MCF 10A (cell line): ENCODE measurements around the gene PRXL2C. TPM values are rescaled to one million over a fixed set of nuclear protein-coding genes. Genes with fewer than 3 reads are reported as not detected.
A peak's percentile ranks its signal among the peaks of the same experiment; 100 is the strongest.

Experiments
- BruUV-seq: library from RNA; stranded (reverse); fragments of 400-500 nt; replicated peaks from 2 replicates; lab custom pipeline; 2021; lab: Mats Ljungman, UMichigan
- CTCF ChIA-PET: fragments of 300-600 bp; sonication (Branson Sonifier 250); formaldehyde crosslinking; extraction: SDS; loops from one replicate; lab custom pipeline; 2021; ENCODE audit warnings: antibody characterized with exemption, inconsistent platforms; lab: Yijun Ruan, JAX
- POLR2A ChIA-PET: fragments of 300-600, 350-650 bp; sonication (Branson Sonifier 250); formaldehyde crosslinking; extraction: SDS; loops from one replicate; lab custom pipeline; 2020; ENCODE audit warnings: antibody characterized with exemption, inconsistent platforms; lab: Yijun Ruan, JAX
- DNase-seq: peaks from one replicate; pipeline ENCODE4 v3.0.0-alpha.2; 2018; ENCODE audit not compliant: unreplicated experiment
- H3K27ac Mint-ChIP-seq: one replicate; pipeline ENCODE4 v1.8.0; 2022; ENCODE audit warnings: mild to moderate bottlenecking, low read depth, mixed read lengths; ENCODE audit not compliant: unreplicated experiment
- H3K27me3 Mint-ChIP-seq: one replicate; pipeline ENCODE4 v1.8.0; 2022; ENCODE audit warnings: mixed read lengths; ENCODE audit not compliant: insufficient read depth, unreplicated experiment
- H3K36me3 Mint-ChIP-seq: one replicate; pipeline ENCODE4 v1.8.0; 2022; ENCODE audit warnings: mild to moderate bottlenecking, moderate library complexity, mixed read lengths; ENCODE audit not compliant: insufficient read depth, unreplicated experiment
- H3K4me1 Mint-ChIP-seq: one replicate; pipeline ENCODE4 v1.8.0; 2022; ENCODE audit warnings: mixed read lengths; ENCODE audit not compliant: insufficient read depth, unreplicated experiment
- H3K4me3 Mint-ChIP-seq: one replicate; pipeline ENCODE4 v1.8.0; 2022; ENCODE audit warnings: mild to moderate bottlenecking, moderate library complexity, mixed read lengths; ENCODE audit not compliant: unreplicated experiment
- H3K9me3 Mint-ChIP-seq: one replicate; pipeline ENCODE4 v1.8.0; 2022; ENCODE audit warnings: mixed read lengths; ENCODE audit not compliant: unreplicated experiment
- CTCF ChIP-seq: fragments of 200-600 bp; IDR thresholded peaks from one replicate; pipeline ENCODE4 v1.8.0; 2022; ENCODE audit warnings: antibody characterized with exemption, mild to moderate bottlenecking; ENCODE audit not compliant: unreplicated experiment
- intact Hi-C: fragments of 100-400 bp; cut with micrococcal nuclease; formaldehyde crosslinking; loops from 2 replicates; pipeline ENCODE4 v1.14.1; 2022
- total RNA-seq: library from RNA; stranded (reverse); gene quantifications from 2 replicates; pipeline ENCODE4 v1.2.3, GENCODE V29; 2022

PRXL2C gene
- total RNA-seq, 1 experiment from 2014 or later, result 15.6 TPM

GRCh38 chr9:96612966-96613589 is 42.0 kb downstream of the PRXL2C start:
- Mint-ChIP-seq H3K27ac (no peak overlapping the region), H3K4me3 (no peak overlapping the region), H3K27me3 (no peaks in the 10 kb centered on the region), H3K36me3 (no peaks in the 10 kb centered on the region), H3K4me1 (peaks cover 24% of the 10 kb centered on the region), H3K9me3 (no peaks in the 10 kb centered on the region)
- no peak for DNase-seq
- intact Hi-C loops, result no loop called here
- ChIA-PET CTCF (interaction anchor here (0.6 to 1.6 kb wide), 2 partner anchors 46 to 70 kb away, joined by 3 to 8 read pairs; no protein-coding TSS in a partner anchor), POLR2A (interaction anchor here (0.6 to 1.6 kb wide), 6 partner anchors 11 to 626 kb away, joined by 3 to 7 read pairs (median 4); partner anchors contain the start of genes HABP4 and SLC35D2)
- no peak for TF ChIP-seq CTCF
- BruUV-seq, result no TSS peak

GRCh38 chr9:96612105-96612965 is 42.8 kb downstream of the PRXL2C start:
- peak overlapping the region; percentile 13 for H3K4me3 Mint-ChIP-seq
- H3K27me3 Mint-ChIP-seq, result no peaks in the 10 kb centered on the region
- no TSS peak for BruUV-seq
- intact Hi-C loops, result no loop called here
- no peak for TF ChIP-seq CTCF
- H3K4me1 Mint-ChIP-seq, result peaks cover 22% of the 10 kb centered on the region
- H3K36me3 Mint-ChIP-seq, result no peaks in the 10 kb centered on the region
- no peaks in the 10 kb centered on the region for H3K9me3 Mint-ChIP-seq
- H3K27ac Mint-ChIP-seq, result peak overlapping the region; percentile 23
- peak; percentile 62 for DNase-seq
- ChIA-PET POLR2A (interaction anchor here (0.6 to 1.6 kb wide), 10 partner anchors 10 to 1943 kb away, joined by 3 to 12 read pairs (median 4); partner anchors contain the start of genes HABP4 and SLC35D2), CTCF (interaction anchor here (0.6 to 1.6 kb wide), 5 partner anchors 23 to 247 kb away, joined by 3 to 8 read pairs (median 3); no protein-coding TSS in a partner anchor)

GRCh38 chr9:96611302-96611701 is 43.8 kb downstream of the PRXL2C start:
- Mint-ChIP-seq H3K4me3 (no peak overlapping the region), H3K27ac (peak overlapping the region; percentile 23), H3K27me3 (no peaks in the 10 kb centered on the region), H3K4me1 (peaks cover 22% of the 10 kb centered on the region), H3K36me3 (no peaks in the 10 kb centered on the region), H3K9me3 (no peaks in the 10 kb centered on the region)
- no TSS peak for BruUV-seq
- POLR2A ChIA-PET, result interaction anchor here (0.6 to 1.4 kb wide), 5 partner anchors 11 to 759 kb away, joined by 4 to 12 read pairs (median 5); no protein-coding TSS in a partner anchor
- intact Hi-C loops, result no loop called here
- DNase-seq, result no peak
- no peak for TF ChIP-seq CTCF
- CTCF ChIA-PET, result no interaction called here

GRCh38 chr9:96609732-96610131 is 45.4 kb downstream of the PRXL2C start:
- ChIA-PET CTCF (no interaction called here), POLR2A (no interaction called here)
- Mint-ChIP-seq H3K27ac (no peak overlapping the region), H3K4me3 (no peak overlapping the region), H3K9me3 (no peaks in the 10 kb centered on the region), H3K36me3 (no peaks in the 10 kb centered on the region), H3K4me1 (peaks cover 16% of the 10 kb centered on the region), H3K27me3 (no peaks in the 10 kb centered on the region)
- no TSS peak for BruUV-seq
- TF ChIP-seq CTCF, result no peak
- intact Hi-C loops, result no loop called here
- no peak for DNase-seq
